Gastroesophageal sphincter (tissue), 3 donors: ENCODE results near the gene SCN7A.

Experiments
- CTCF ChIP-seq, 4 experiments: fragments of 200-600 bp in 2 of 4; fragments of 450-650 bp in 2 of 4; sonication (generic) in 1 of 4; IDR thresholded peaks; one replicate each; pipeline ENCODE4 v1.5.1; 2017 to 2019; ENCODE audit warnings: antibody characterized with exemption in 4 of 4, mild to moderate bottlenecking in 2 of 4, moderate library complexity in 2 of 4
- EP300 ChIP-seq: sonication (generic); formaldehyde crosslinking; IDR thresholded peaks from one replicate; pipeline ENCODE4 v1.6.1; 2017; ENCODE audit warnings: antibody characterized with exemption, mild to moderate bottlenecking
- POLR2A ChIP-seq, 2 donors: fragments of 450-650 bp; IDR thresholded peaks; one replicate each; pipeline ENCODE4 v1.6.1; 2017; ENCODE audit warnings: antibody characterized with exemption in 2 of 2, mild to moderate bottlenecking in 2 of 2, moderate library complexity in 1 of 2
- POLR2AphosphoS5 ChIP-seq: sonication (generic); formaldehyde crosslinking; IDR thresholded peaks from one replicate; pipeline ENCODE4 v1.6.1; 2017; ENCODE audit warnings: antibody characterized with exemption

- TF ChIP-seq CTCF (IDR thresholded peaks at IDR 0.05) = no peak
- no peak for TF ChIP-seq POLR2A (IDR thresholded peaks at IDR 0.05)
- TF ChIP-seq EP300 = no peak
- no peak for TF ChIP-seq POLR2AphosphoS5
These were observed 44.6 kb downstream of the SCN7A start for GRCh38 chr2:166449439-166449838.
